T-helper 1 cell (primary cell): Measurements from ENCODE around the gene RCL1.
"Not testable (repeated sequence)": the region's sequence is repeated elsewhere in the genome, so short reads cannot be mapped to it uniquely, and the experiment has no call there.

Experiments
- DNase-seq, 5 donors: peaks; one replicate each; pipeline ENCODE4 v3.0.0-alpha.2; 2012 to 2020

Gene RCL1

GRCh38 chr9:4890242-4890641, 97.5 kb downstream of the RCL1 start:
- DNase-seq: no peak

- no peak for DNase-seq
Measured at GRCh38 chr9:4890929-4891328, 98.2 kb downstream of the RCL1 start.

GRCh38 chr9:4891674-4892073, 98.9 kb downstream of the RCL1 start:
- DNase-seq: no peak

GRCh38 chr9:4892501-4893194, 99.9 kb downstream of the RCL1 start:
- no peak for DNase-seq

GRCh38 chr9:4894076-4894475, 101.3 kb downstream of the RCL1 start:
- no peak for DNase-seq

- DNase-seq: not testable (repeated sequence)
Measured at GRCh38 chr9:4899853-4900252, 107.1 kb downstream of the RCL1 start.

- peak in 1 of 5 donors; percentile 74 for DNase-seq
Measured at GRCh38 chr9:4901401-4902134, 108.8 kb downstream of the RCL1 start.

- no peak for DNase-seq
Measured at GRCh38 chr9:4902135-4902475, 109.4 kb downstream of the RCL1 start.

GRCh38 chr9:4904322-4905134, 111.8 kb downstream of the RCL1 start:
- DNase-seq: no peak

- no peak for DNase-seq
Measured at GRCh38 chr9:4905135-4905490, 112.4 kb downstream of the RCL1 start.
